WTC11 (cell line): ENCODE data around the gene ABITRAM. TPM values are rescaled to one million over a fixed set of nuclear protein-coding genes. Genes with fewer than 3 reads are reported as not detected.

Experiments
- ATAC-seq: fragments of 200-7000 bp; cut with Tn5 transposase; 2 replicates; pipeline ENCODE4 v1.10.0; 2021; ENCODE audit warnings: mild to moderate bottlenecking, moderate library complexity
- CTCF ChIA-PET: fragments of 300-600 bp; sonication (Branson Sonifier 250); formaldehyde crosslinking; loops from one replicate; lab custom pipeline; 2021; ENCODE audit warnings: antibody characterized with exemption; lab: Charles Lee
- POLR2A ChIA-PET: fragments of 350-600 bp; sonication (Branson Sonifier 250); formaldehyde crosslinking; loops from one replicate; lab custom pipeline; 2021; ENCODE audit warnings: antibody characterized with exemption; lab: Charles Lee
- DNase-seq: peaks from one replicate; pipeline ENCODE4 v3.0.0; 2021; ENCODE audit warnings: low spot score
- H3K27ac Mint-ChIP-seq: 2 replicates; pipeline ENCODE4 v1.8.0; 2021; ENCODE audit warnings: mixed read lengths
- H3K27me3 Mint-ChIP-seq: 2 replicates; pipeline ENCODE4 v1.8.0; 2021; ENCODE audit warnings: low read depth, mild to moderate bottlenecking, moderate library complexity, mixed read lengths
- H3K36me3 Mint-ChIP-seq: 2 replicates; pipeline ENCODE4 v1.8.0; 2021; ENCODE audit warnings: mixed read lengths
- H3K4me1 Mint-ChIP-seq: 2 replicates; pipeline ENCODE4 v1.8.0; 2022; ENCODE audit warnings: mixed read lengths
- H3K4me3 Mint-ChIP-seq: 2 replicates; pipeline ENCODE4 v1.8.0; 2021; ENCODE audit warnings: mild to moderate bottlenecking, moderate library complexity, mixed read lengths
- H3K9me3 Mint-ChIP-seq: 2 replicates; pipeline ENCODE4 v1.8.0; 2021; ENCODE audit warnings: mixed read lengths
- ATF1 ChIP-seq: sonication (generic); formaldehyde crosslinking; IDR thresholded peaks from 2 replicates; pipeline ENCODE4 v1.8.1; 2023; ENCODE audit warnings: mild to moderate bottlenecking, moderate library complexity, missing genetic modification reagents
- CREB1 ChIP-seq: sonication (generic); formaldehyde crosslinking; IDR thresholded peaks from 2 replicates; pipeline ENCODE4 v1.8.0; 2023; ENCODE audit warnings: mild to moderate bottlenecking, missing genetic modification reagents
- ELF4 ChIP-seq: sonication (generic); formaldehyde crosslinking; IDR thresholded peaks from 2 replicates; pipeline ENCODE4 v1.8.1; 2022; ENCODE audit warnings: low read depth, mild to moderate bottlenecking, moderate library complexity, missing genetic modification reagents
- ETV6 ChIP-seq: sonication (generic); formaldehyde crosslinking; IDR thresholded peaks from 2 replicates; pipeline ENCODE4 v1.8.1; 2022; ENCODE audit warnings: mild to moderate bottlenecking, missing genetic modification reagents
- FOXJ3 ChIP-seq: sonication (generic); formaldehyde crosslinking; IDR thresholded peaks from 2 replicates; pipeline ENCODE4 v1.9.0; 2021; ENCODE audit warnings: missing genetic modification reagents, mild to moderate bottlenecking, borderline replicate concordance
- FOXP1 ChIP-seq: sonication (generic); formaldehyde crosslinking; IDR thresholded peaks from 2 replicates; pipeline ENCODE4 v1.8.0; 2022; ENCODE audit warnings: missing genetic modification reagents, mild to moderate bottlenecking, moderate library complexity, borderline replicate concordance
- IRF1 ChIP-seq: sonication (generic); formaldehyde crosslinking; IDR thresholded peaks from 2 replicates; pipeline ENCODE4 v1.8.0; 2023; ENCODE audit warnings: missing genetic modification reagents
- KAT7 ChIP-seq: sonication (generic); formaldehyde crosslinking; IDR thresholded peaks from 2 replicates; pipeline ENCODE4 v1.8.1; 2023; ENCODE audit warnings: missing genetic modification reagents, mild to moderate bottlenecking, borderline replicate concordance
- MLX ChIP-seq: sonication (generic); formaldehyde crosslinking; IDR thresholded peaks from 2 replicates; pipeline ENCODE4 v1.8.1; 2023; ENCODE audit warnings: mild to moderate bottlenecking, missing genetic modification reagents, moderate library complexity
- MYBL2 ChIP-seq: sonication (generic); formaldehyde crosslinking; IDR thresholded peaks from 2 replicates; pipeline ENCODE4 v1.8.1; 2023; ENCODE audit warnings: mild to moderate bottlenecking, moderate library complexity, missing genetic modification reagents
- NFATC4 ChIP-seq: fragments of 250-450 bp; sonication (Bioruptor Pico); IDR thresholded peaks from 2 replicates; pipeline ENCODE4 v1.9.0; 2021; ENCODE audit warnings: mild to moderate bottlenecking
- NFE2L1 ChIP-seq: sonication (generic); formaldehyde crosslinking; IDR thresholded peaks from 2 replicates; pipeline ENCODE4 v1.8.1; 2023; ENCODE audit warnings: missing genetic modification reagents
- OVOL2 ChIP-seq: fragments of 250-450 bp; sonication (Bioruptor Pico); IDR thresholded peaks from 2 replicates; pipeline ENCODE4 v1.9.0; 2021; ENCODE audit warnings: mild to moderate bottlenecking, borderline replicate concordance
- USF2 ChIP-seq: sonication (generic); formaldehyde crosslinking; IDR thresholded peaks from 2 replicates; pipeline ENCODE4 v1.8.1; 2023; ENCODE audit warnings: mild to moderate bottlenecking, missing genetic modification reagents, moderate library complexity
- ZNF232 ChIP-seq: sonication (generic); formaldehyde crosslinking; IDR thresholded peaks from 2 replicates; pipeline ENCODE4 v1.8.0; 2022; ENCODE audit warnings: mild to moderate bottlenecking, missing genetic modification reagents
- ZNF423 ChIP-seq: fragments of 250-450 bp; sonication (Bioruptor Pico); IDR thresholded peaks from 2 replicates; pipeline ENCODE4 v2.1.2; 2022; ENCODE audit warnings: mild to moderate bottlenecking, moderate library complexity
- total RNA-seq: library from RNA; stranded (reverse); gene quantifications from 3 replicates; pipeline ENCODE4 v1.2.3, GENCODE V29; 2021
- TF ChIP-seq, protein P1 (sequence below): sonication (generic); formaldehyde crosslinking; conservative IDR thresholded peaks from 2 replicates; pipeline ENCODE4 v1.8.1; 2022; ENCODE audit warnings: mild to moderate bottlenecking, missing genetic modification reagents
- TF ChIP-seq, protein P2 (sequence below): sonication (generic); formaldehyde crosslinking; IDR thresholded peaks from 2 replicates; pipeline ENCODE4 v1.8.1; 2022; ENCODE audit warnings: mild to moderate bottlenecking, missing genetic modification reagents, moderate library complexity, borderline replicate concordance
- TF ChIP-seq, protein P3 (sequence below): sonication (generic); formaldehyde crosslinking; IDR thresholded peaks from 2 replicates; pipeline ENCODE4 v1.8.0; 2022; ENCODE audit warnings: mild to moderate bottlenecking, missing genetic modification reagents

ABITRAM gene
- total RNA-seq, 1 experiment from 2014 or later, result 4.6 TPM

GRCh38 chr9:108983885-108984284 is 49.7 kb downstream of the ABITRAM start:
- ATAC-seq, result no peak
- peaks cover 16% of the 10 kb centered on the region for H3K36me3 Mint-ChIP-seq

More at GRCh38 chr9:108983885-108984284, 49.7 kb downstream of the ABITRAM start:
- CTCF ChIA-PET, result no interaction called here
- POLR2A ChIA-PET, result no interaction called here
- H3K4me1 Mint-ChIP-seq, result no peaks in the 10 kb centered on the region
- TF ChIP-seq MYBL2 (no peak), ZNF423 (CRISPR knock-in tag) (no peak), CREB1 (CRISPR knock-in tag) (no peak), KAT7 (CRISPR knock-in tag) (no peak), MLX (CRISPR knock-in tag) (no peak), NFATC4 (CRISPR knock-in tag) (no peak), ZNF232 (CRISPR knock-in tag) (no peak), IRF1 (CRISPR knock-in tag) (no peak), ATF1 (CRISPR knock-in tag) (no peak), FOXJ3 (CRISPR knock-in tag) (no peak), ELF4 (no peak), USF2 (CRISPR knock-in tag) (no peak), NFE2L1 (CRISPR knock-in tag) (no peak), ETV6 (no peak), OVOL2 (CRISPR knock-in tag) (no peak), FOXP1 (CRISPR knock-in tag) (no peak)
- TF ChIP-seq, protein P1, sequence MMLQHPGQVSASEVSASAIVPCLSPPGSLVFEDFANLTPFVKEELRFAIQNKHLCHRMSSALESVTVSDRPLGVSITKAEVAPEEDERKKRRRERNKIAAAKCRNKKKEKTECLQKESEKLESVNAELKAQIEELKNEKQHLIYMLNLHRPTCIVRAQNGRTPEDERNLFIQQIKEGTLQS (CRISPR knock-in tag), result no peak
- TF ChIP-seq, protein P2, sequence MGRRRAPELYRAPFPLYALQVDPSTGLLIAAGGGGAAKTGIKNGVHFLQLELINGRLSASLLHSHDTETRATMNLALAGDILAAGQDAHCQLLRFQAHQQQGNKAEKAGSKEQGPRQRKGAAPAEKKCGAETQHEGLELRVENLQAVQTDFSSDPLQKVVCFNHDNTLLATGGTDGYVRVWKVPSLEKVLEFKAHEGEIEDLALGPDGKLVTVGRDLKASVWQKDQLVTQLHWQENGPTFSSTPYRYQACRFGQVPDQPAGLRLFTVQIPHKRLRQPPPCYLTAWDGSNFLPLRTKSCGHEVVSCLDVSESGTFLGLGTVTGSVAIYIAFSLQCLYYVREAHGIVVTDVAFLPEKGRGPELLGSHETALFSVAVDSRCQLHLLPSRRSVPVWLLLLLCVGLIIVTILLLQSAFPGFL, result no peak
- TF ChIP-seq, protein P3, sequence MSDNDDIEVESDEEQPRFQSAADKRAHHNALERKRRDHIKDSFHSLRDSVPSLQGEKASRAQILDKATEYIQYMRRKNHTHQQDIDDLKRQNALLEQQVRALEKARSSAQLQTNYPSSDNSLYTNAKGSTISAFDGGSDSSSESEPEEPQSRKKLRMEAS (CRISPR knock-in tag), result no peak
- H3K27me3 Mint-ChIP-seq, result no peaks in the 10 kb centered on the region
- no peak overlapping the region for H3K4me3 Mint-ChIP-seq
- peaks cover 5% of the 10 kb centered on the region for H3K9me3 Mint-ChIP-seq
- DNase-seq, result no peak
- H3K27ac Mint-ChIP-seq, result no peak overlapping the region

Other genes starting within 250 kb of the ABITRAM start
- gene ACTL7B, start 78.4 kb upstream of the ABITRAM start, total RNA-seq, result not detected in 3 replicates
- gene ACTL7A, start 72.1 kb upstream of the ABITRAM start, total RNA-seq, result not detected in 3 replicates
- gene ELP1, start 276 bp upstream of the ABITRAM start, total RNA-seq, result 27.9 to 30.5 TPM (median 29.0 TPM) in 3 replicates
- gene CTNNAL1, start 79.1 kb downstream of the ABITRAM start, total RNA-seq, result 50.7 to 54.3 TPM (median 53.1 TPM) in 3 replicates
- 40.8 to 47.2 TPM (median 43.2 TPM) in 3 replicates for gene TMEM245, start 185.5 kb downstream of the ABITRAM start, total RNA-seq
- 0.71 to 1.1 TPM (median 1.0 TPM) in 3 replicates for gene FRRS1L, start 232.8 kb downstream of the ABITRAM start, total RNA-seq